ACHN (cell line): ENCODE measurements around the gene GRIA4.

Source experiments
- DNase-seq: peaks from one replicate; pipeline ENCODE4 v3.0.0-alpha.2; 2015
- in situ Hi-C: cut with HindIII; loops from 2 replicates; pipeline ENCODE4 v1.10.0; 2017; ENCODE audit warnings: low sequenced_read_pairs, low pct_ligation_motif_present, low pct_unique_long_range_greater_than_20kb

Gene GRIA4

GRCh38 chr11:105609832-105610781 lies at the start of gene GRIA4:
TSS of gene GRIA4 (plus strand) at chr11:105610073. CDS start at chr11:105610998, 925 bp downstream.
- in situ Hi-C loops = no loop called here
- peak; percentile 76 for DNase-seq

- in situ Hi-C loops = no loop called here
- DNase-seq = no peak
Measured at GRCh38 chr11:105573091-105573490, 36.8 kb upstream of the GRIA4 start.

- no peak for DNase-seq
- in situ Hi-C loops = no loop called here
Measured at GRCh38 chr11:105574974-105575373, 34.9 kb upstream of the GRIA4 start.

GRCh38 chr11:105577641-105578040 lies 32.2 kb upstream of the GRIA4 start:
- in situ Hi-C loops = no loop called here
- DNase-seq = no peak

GRCh38 chr11:105579111-105579510 lies 30.8 kb upstream of the GRIA4 start:
- in situ Hi-C loops = no loop called here
- no peak for DNase-seq

- DNase-seq = no peak
- in situ Hi-C loops = no loop called here
Measured at GRCh38 chr11:105582497-105582896, 27.4 kb upstream of the GRIA4 start.

- peak; percentile 60 for DNase-seq
- in situ Hi-C loops = no loop called here
Measured at GRCh38 chr11:105588001-105588400, 21.9 kb upstream of the GRIA4 start.

- in situ Hi-C loops = no loop called here
Measured at GRCh38 chr11:105589346-105589745, 20.5 kb upstream of the GRIA4 start.

GRCh38 chr11:105592035-105592434 lies 17.8 kb upstream of the GRIA4 start:
- in situ Hi-C loops = no loop called here

More at GRCh38 chr11:105589346-105589745, 20.5 kb upstream of the GRIA4 start:
- DNase-seq = no peak

GRCh38 chr11:105598371-105598770 lies 11.5 kb upstream of the GRIA4 start:
- in situ Hi-C loops = no loop called here
- no peak for DNase-seq

More at GRCh38 chr11:105592035-105592434, 17.8 kb upstream of the GRIA4 start:
- no peak for DNase-seq

GRCh38 chr11:105603156-105603555 lies 6.7 kb upstream of the GRIA4 start:
- in situ Hi-C loops = no loop called here

GRCh38 chr11:105609341-105609781 lies 512 bp upstream of the GRIA4 start:
- peak; percentile 60 for DNase-seq
- in situ Hi-C loops = no loop called here

More at GRCh38 chr11:105603156-105603555, 6.7 kb upstream of the GRIA4 start:
- DNase-seq = no peak

- no peak for DNase-seq
Measured at GRCh38 chr11:105610871-105611571, 1.1 kb downstream of the GRIA4 start.

GRCh38 chr11:105611572-105612441 lies 1.9 kb downstream of the GRIA4 start:
- peak; percentile 17 for DNase-seq
- in situ Hi-C loops = no loop called here

More at GRCh38 chr11:105610871-105611571, 1.1 kb downstream of the GRIA4 start:
- in situ Hi-C loops = no loop called here

- in situ Hi-C loops = no loop called here
- no peak for DNase-seq
Measured at GRCh38 chr11:105612771-105613170, 2.9 kb downstream of the GRIA4 start.

GRCh38 chr11:105613183-105613582 lies 3.3 kb downstream of the GRIA4 start:
- DNase-seq = no peak
- in situ Hi-C loops = no loop called here

- in situ Hi-C loops = no loop called here
- DNase-seq = no peak
Measured at GRCh38 chr11:105618343-105618955, 8.6 kb downstream of the GRIA4 start.

GRCh38 chr11:105619556-105619955 lies 9.7 kb downstream of the GRIA4 start:
- DNase-seq = no peak
- in situ Hi-C loops = no loop called here
